Activated CD4-positive, alpha-beta T cell treated with anti-CD3 and anti-CD28 coated beads for 36 hours (primary cell): ENCODE data around the gene SC5D. TPM values are rescaled to one million over a fixed set of nuclear protein-coding genes. Genes with fewer than 3 reads are reported as not detected.

ENCODE experiments used
- ATAC-seq: fragments of 200-7000 bp; cut with Tn5 transposase; one replicate; pipeline ENCODE4 v1.10.0; 2021; ENCODE audit warnings: mild to moderate bottlenecking, moderate library complexity
- CTCF ChIA-PET: fragments of 350-600 bp; sonication (Branson Sonifier 250); formaldehyde crosslinking; loops from one replicate; lab custom pipeline; 2021; ENCODE audit warnings: antibody characterized with exemption; lab: Charles Lee
- POLR2A ChIA-PET: fragments of 350-600 bp; sonication (Branson Sonifier 250); formaldehyde crosslinking; loops from one replicate; lab custom pipeline; 2021; ENCODE audit warnings: antibody characterized with exemption, inconsistent platforms; lab: Charles Lee
- DNase-seq: peaks from one replicate; pipeline ENCODE4 v3.0.0-alpha.2; 2020
- H3K27ac Mint-ChIP-seq: one replicate; pipeline ENCODE4 v1.8.0; 2021; ENCODE audit warnings: mixed read lengths
- H3K27me3 Mint-ChIP-seq: one replicate; pipeline ENCODE4 v1.8.0; 2021; ENCODE audit warnings: mixed read lengths
- H3K36me3 Mint-ChIP-seq: one replicate; pipeline ENCODE4 v1.8.0; 2021; ENCODE audit warnings: low read depth, mixed read lengths
- H3K4me1 Mint-ChIP-seq: one replicate; pipeline ENCODE4 v1.8.0; 2021; ENCODE audit warnings: mixed read lengths
- H3K4me3 Mint-ChIP-seq: one replicate; pipeline ENCODE4 v1.8.0; 2021; ENCODE audit warnings: mild to moderate bottlenecking, moderate library complexity, mixed read lengths
- H3K9me3 Mint-ChIP-seq: one replicate; pipeline ENCODE4 v1.8.0; 2021; ENCODE audit warnings: low read depth, mixed read lengths
- intact Hi-C, 2 experiments: fragments of 100-400 bp; cut with DNase I in 1 of 2; cut with micrococcal nuclease in 1 of 2; formaldehyde crosslinking; loops; one replicate each; pipeline versions ENCODE4 v1.14.2 to v1.15.1; 2022 to 2024; cut with DNase I, micrococcal nuclease
- total RNA-seq, 2 experiments: library from RNA; stranded (reverse); gene quantifications; one replicate each; pipeline ENCODE4 v1.2.3, GENCODE V29; 2021

The SC5D gene
- total RNA-seq, 2 experiments from 2014 or later, result 22.3 to 29.9 TPM

- ChIA-PET CTCF (interaction anchor here (0.7 to 0.9 kb wide), 2 partner anchors 9 to 12 kb away, joined by 3 read pairs; no protein-coding TSS in a partner anchor), POLR2A (no interaction called here)
- Mint-ChIP-seq H3K27me3 (no peaks in the 10 kb centered on the region), H3K4me1 (no peaks in the 10 kb centered on the region), H3K4me3 (no peak overlapping the region), H3K9me3 (no peaks in the 10 kb centered on the region), H3K27ac (no peak overlapping the region), H3K36me3 (no peaks in the 10 kb centered on the region)
- intact Hi-C loops, result no loop called here
- ATAC-seq (no peak), DNase-seq (no peak)
Measured at GRCh38 chr11:121347094-121347493, 54.5 kb downstream of the SC5D start.

- no peaks in the 10 kb centered on the region for H3K27me3 Mint-ChIP-seq
- H3K4me1 Mint-ChIP-seq, result no peaks in the 10 kb centered on the region
- ATAC-seq (no peak), DNase-seq (no peak)
- H3K36me3 Mint-ChIP-seq, result no peaks in the 10 kb centered on the region
- intact Hi-C loops, result no loop called here
- POLR2A ChIA-PET, result no interaction called here
- H3K4me3 Mint-ChIP-seq, result no peak overlapping the region
- H3K9me3 Mint-ChIP-seq, result no peaks in the 10 kb centered on the region
- H3K27ac Mint-ChIP-seq, result no peak overlapping the region
- CTCF ChIA-PET, result no interaction called here
Measured at GRCh38 chr11:121347813-121348212, 55.2 kb downstream of the SC5D start.

GRCh38 chr11:121348220-121348875 is 55.8 kb downstream of the SC5D start:
- no peak overlapping the region for H3K27ac Mint-ChIP-seq
- H3K27me3 Mint-ChIP-seq, result no peaks in the 10 kb centered on the region
- no peak overlapping the region for H3K4me3 Mint-ChIP-seq
- no peak for DNase-seq
- H3K4me1 Mint-ChIP-seq, result no peaks in the 10 kb centered on the region
- POLR2A ChIA-PET, result no interaction called here
- CTCF ChIA-PET, result no interaction called here
- no peak for ATAC-seq
- H3K9me3 Mint-ChIP-seq, result no peaks in the 10 kb centered on the region
- intact Hi-C loops, result no loop called here
- H3K36me3 Mint-ChIP-seq, result no peaks in the 10 kb centered on the region

GRCh38 chr11:121349790-121350189 is 57.2 kb downstream of the SC5D start:
- H3K27ac Mint-ChIP-seq, result no peak overlapping the region
- H3K36me3 Mint-ChIP-seq, result no peaks in the 10 kb centered on the region
- intact Hi-C loops, result no loop called here
- no peak overlapping the region for H3K4me3 Mint-ChIP-seq
- ChIA-PET POLR2A (no interaction called here), CTCF (interaction anchor here (1.5 kb wide), 1 partner anchor 24 kb away, joined by 4 read pairs; no protein-coding TSS in a partner anchor)
- no peaks in the 10 kb centered on the region for H3K4me1 Mint-ChIP-seq
- ATAC-seq (no peak), DNase-seq (no peak)
- H3K27me3 Mint-ChIP-seq, result no peaks in the 10 kb centered on the region
- H3K9me3 Mint-ChIP-seq, result no peaks in the 10 kb centered on the region

- Mint-ChIP-seq H3K4me3 (no peak overlapping the region), H3K27me3 (no peaks in the 10 kb centered on the region), H3K27ac (no peak overlapping the region), H3K36me3 (no peaks in the 10 kb centered on the region), H3K4me1 (no peaks in the 10 kb centered on the region), H3K9me3 (no peaks in the 10 kb centered on the region)
- intact Hi-C loops, result no loop called here
- CTCF ChIA-PET, result interaction anchor here (0.9 to 1.5 kb wide), 2 partner anchors 23 to 31 kb away, joined by 4 read pairs; no protein-coding TSS in a partner anchor
- DNase-seq, result no peak
- ATAC-seq, result no peak
- POLR2A ChIA-PET, result no interaction called here
Measured at GRCh38 chr11:121350314-121351082, 57.9 kb downstream of the SC5D start.

- H3K4me1 Mint-ChIP-seq, result no peaks in the 10 kb centered on the region
- ChIA-PET POLR2A (no interaction called here), CTCF (interaction anchor here (0.9 to 1.5 kb wide), 2 partner anchors 23 to 31 kb away, joined by 4 read pairs; no protein-coding TSS in a partner anchor)
- intact Hi-C loops, result no loop called here
- H3K27me3 Mint-ChIP-seq, result no peaks in the 10 kb centered on the region
- DNase-seq (no peak), ATAC-seq (no peak)
- no peaks in the 10 kb centered on the region for H3K9me3 Mint-ChIP-seq
- no peak overlapping the region for H3K27ac Mint-ChIP-seq
- no peak overlapping the region for H3K4me3 Mint-ChIP-seq
- no peaks in the 10 kb centered on the region for H3K36me3 Mint-ChIP-seq
Measured at GRCh38 chr11:121351083-121351630, 58.6 kb downstream of the SC5D start.

GRCh38 chr11:121352251-121352891 is 59.8 kb downstream of the SC5D start:
- intact Hi-C loops, result no loop called here
- Mint-ChIP-seq H3K27me3 (no peaks in the 10 kb centered on the region), H3K36me3 (no peaks in the 10 kb centered on the region), H3K4me3 (no peak overlapping the region), H3K4me1 (no peaks in the 10 kb centered on the region), H3K27ac (no peak overlapping the region), H3K9me3 (no peaks in the 10 kb centered on the region)
- DNase-seq (no peak), ATAC-seq (no peak)
- ChIA-PET POLR2A (no interaction called here), CTCF (interaction anchor here (1.2 kb wide), 1 partner anchor 8 kb away, joined by 3 read pairs; no protein-coding TSS in a partner anchor)

- POLR2A ChIA-PET, result no interaction called here
Measured at GRCh38 chr11:121354192-121354591, 61.6 kb downstream of the SC5D start.

GRCh38 chr11:121356357-121356756 is 63.8 kb downstream of the SC5D start:
- ChIA-PET CTCF (no interaction called here), POLR2A (no interaction called here)
- DNase-seq, result no peak
- intact Hi-C loops, result no loop called here
- no peak for ATAC-seq
- Mint-ChIP-seq H3K27me3 (no peaks in the 10 kb centered on the region), H3K36me3 (no peaks in the 10 kb centered on the region), H3K27ac (no peak overlapping the region), H3K4me3 (no peak overlapping the region), H3K4me1 (no peaks in the 10 kb centered on the region), H3K9me3 (no peaks in the 10 kb centered on the region)

More at GRCh38 chr11:121354192-121354591, 61.6 kb downstream of the SC5D start:
- no peak for DNase-seq
- CTCF ChIA-PET, result interaction anchor here (0.8 to 1.4 kb wide), 2 partner anchors 13 to 25 kb away, joined by 3 to 4 read pairs; no protein-coding TSS in a partner anchor
- Mint-ChIP-seq H3K4me3 (no peak overlapping the region), H3K9me3 (no peaks in the 10 kb centered on the region), H3K4me1 (no peaks in the 10 kb centered on the region), H3K27me3 (no peaks in the 10 kb centered on the region), H3K27ac (no peak overlapping the region), H3K36me3 (no peaks in the 10 kb centered on the region)
- intact Hi-C loops, result no loop called here
- no peak for ATAC-seq
